Upper lobe of left lung (tissue), 6 donors: ENCODE results near the gene KCND2. TPM values are rescaled to one million over a fixed set of nuclear protein-coding genes. Genes with fewer than 3 reads are reported as not detected.

Experiments
- ATAC-seq, 2 donors: fragments of 200-7000 bp; cut with Tn5 transposase; one replicate each; pipeline ENCODE4 v1.9.1; 2022; ENCODE audit warnings: mild to moderate bottlenecking in 2 of 2, moderate library complexity in 2 of 2; ENCODE audit not compliant: low FRiP score in 2 of 2
- DNase-seq, 2 donors: peaks; one replicate each; pipeline ENCODE4 v3.0.0-alpha.2; 2019 to 2020
- H3K27ac ChIP-seq, 4 donors: fragments of 200-600 bp; sonication (generic); one replicate each; pipeline ENCODE4 v1.5.1; 2016 to 2019
- H3K27me3 ChIP-seq, 4 donors: fragments of 200-600 bp; sonication (generic); one replicate each; pipeline ENCODE4 v1.5.1; 2017 to 2019
- H3K36me3 ChIP-seq, 4 donors: fragments of 200-600 bp; sonication (generic); one replicate each; pipeline ENCODE4 v1.5.1; 2016 to 2019
- H3K4me1 ChIP-seq, 4 donors: fragments of 200-600 bp; sonication (generic); one replicate each; pipeline ENCODE4 v1.5.1; 2018 to 2019
- H3K4me3 ChIP-seq, 4 donors: fragments of 200-600 bp; sonication (generic); one replicate each; pipeline ENCODE4 v1.5.1; 2017 to 2019; ENCODE audit warnings: mild to moderate bottlenecking in 2 of 4, moderate library complexity in 1 of 4
- H3K9me3 ChIP-seq, 4 donors: fragments of 200-600 bp; sonication (generic); one replicate each; pipeline ENCODE4 v1.5.1; 2018 to 2019
- EP300 ChIP-seq, 4 donors: sonication (generic); formaldehyde crosslinking; IDR thresholded peaks; one replicate each; pipeline ENCODE4 v1.5.1; 2017; ENCODE audit warnings: antibody characterized with exemption in 4 of 4, control low read depth in 2 of 4
- POLR2A ChIP-seq, 4 donors: fragments of 450-650 bp; IDR thresholded peaks; one replicate each; pipeline ENCODE4 v1.5.1; 2016 to 2017; ENCODE audit warnings: antibody characterized with exemption in 4 of 4, mild to moderate bottlenecking in 2 of 4
- POLR2AphosphoS5 ChIP-seq, 2 donors: sonication (generic); formaldehyde crosslinking; IDR thresholded peaks; one replicate each; pipeline ENCODE4 v1.5.1; 2017; ENCODE audit warnings: antibody characterized with exemption in 2 of 2
- WGBS, 2 donors: methylation state at CpG; one replicate each; pipeline ENCODE4 v1.1.5; 2017 to 2018; 5-methylcytosine and 5-hydroxymethylcytosine counted together
- total RNA-seq, 6 donors: library from RNA; depleted of rRNA in 4 of 6; stranded (reverse); fragments of >200 nt in 4 of 6; gene quantifications; one replicate each; pipeline versions ENCODE4 v1.1.0 to v1.2.1, GENCODE V29; 2016 to 2021
- TF ChIP-seq, protein P1 (sequence below), 6 experiments: fragments of 450-650 bp in 4 of 6; fragments of 200-600 bp in 2 of 6; sonication (generic) in 2 of 6; IDR thresholded peaks; one replicate each; pipeline ENCODE4 v1.5.1; 2016 to 2019; ENCODE audit warnings: antibody characterized with exemption in 6 of 6
- donor health status: DM: no; HTN: no; CAD: no; lungs with moderate emphysema.
- donor health status: DM: no; HTN: yes; CAD: no; lungs with severe emphysema.

Gene KCND2
- total RNA-seq, 6 donors from 2014 or later: under 0.01 to 0.67 (median 0.23) TPM; not detected in 2

GRCh38 chr7:120523985-120524384 lies 251.0 kb downstream of the KCND2 start:
- no peaks in the 10 kb centered on the region for H3K27me3 ChIP-seq
- WGBS, 2 donors: 87 to 88% methylated on average over 7 of the region's 7 CpGs
- ATAC-seq (no peak), DNase-seq (no peak)
- no peak for TF ChIP-seq POLR2AphosphoS5 (IDR thresholded peaks at IDR 0.05)
- no peak overlapping the region for H3K27ac ChIP-seq
- H3K4me1 ChIP-seq: no peaks in the 10 kb centered on the region
- H3K36me3 ChIP-seq: no peaks in the 10 kb centered on the region
- H3K4me3 ChIP-seq: no peak overlapping the region
- no peaks in the 10 kb centered on the region for H3K9me3 ChIP-seq

- Histone ChIP-seq H3K4me1 (no peaks in the 10 kb centered on the region), H3K27ac (no peak overlapping the region), H3K27me3 (no peaks in the 10 kb centered on the region), H3K9me3 (no peaks in the 10 kb centered on the region), H3K4me3 (no peak overlapping the region), H3K36me3 (no peaks in the 10 kb centered on the region)
- 85% methylated on average over 5 of the region's 5 CpGs for WGBS, 2 donors
- TF ChIP-seq EP300 (IDR thresholded peaks at IDR 0.05): no peak
- TF ChIP-seq, protein P1, sequence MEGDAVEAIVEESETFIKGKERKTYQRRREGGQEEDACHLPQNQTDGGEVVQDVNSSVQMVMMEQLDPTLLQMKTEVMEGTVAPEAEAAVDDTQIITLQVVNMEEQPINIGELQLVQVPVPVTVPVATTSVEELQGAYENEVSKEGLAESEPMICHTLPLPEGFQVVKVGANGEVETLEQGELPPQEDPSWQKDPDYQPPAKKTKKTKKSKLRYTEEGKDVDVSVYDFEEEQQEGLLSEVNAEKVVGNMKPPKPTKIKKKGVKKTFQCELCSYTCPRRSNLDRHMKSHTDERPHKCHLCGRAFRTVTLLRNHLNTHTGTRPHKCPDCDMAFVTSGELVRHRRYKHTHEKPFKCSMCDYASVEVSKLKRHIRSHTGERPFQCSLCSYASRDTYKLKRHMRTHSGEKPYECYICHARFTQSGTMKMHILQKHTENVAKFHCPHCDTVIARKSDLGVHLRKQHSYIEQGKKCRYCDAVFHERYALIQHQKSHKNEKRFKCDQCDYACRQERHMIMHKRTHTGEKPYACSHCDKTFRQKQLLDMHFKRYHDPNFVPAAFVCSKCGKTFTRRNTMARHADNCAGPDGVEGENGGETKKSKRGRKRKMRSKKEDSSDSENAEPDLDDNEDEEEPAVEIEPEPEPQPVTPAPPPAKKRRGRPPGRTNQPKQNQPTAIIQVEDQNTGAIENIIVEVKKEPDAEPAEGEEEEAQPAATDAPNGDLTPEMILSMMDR (IDR thresholded peaks at IDR 0.05): no peak
- DNase-seq: no peak
- no peak for ATAC-seq
Observed at GRCh38 chr7:120526902-120527509, 254.0 kb downstream of the KCND2 start.

DNA sequence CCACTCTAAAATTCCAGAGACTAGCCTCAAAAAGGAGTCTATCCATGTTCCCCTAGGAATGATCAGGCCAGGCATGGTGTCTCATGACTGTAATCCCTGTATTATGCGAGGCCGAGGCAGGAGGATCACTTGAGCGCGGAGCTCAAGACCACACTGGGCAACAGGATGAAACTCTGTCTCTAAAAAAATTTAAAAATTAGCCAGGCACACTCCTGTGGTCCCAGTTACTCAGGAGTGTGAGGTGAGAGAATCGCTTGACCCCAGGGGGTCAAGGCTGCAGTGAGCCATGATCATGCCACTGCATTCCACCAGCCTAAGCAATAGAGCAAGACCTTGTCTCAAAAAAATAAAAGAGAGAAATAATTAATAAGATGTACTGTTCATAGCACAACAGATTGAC lies 256.8 kb downstream of the KCND2 start:
- H3K4me1 ChIP-seq: no peaks in the 10 kb centered on the region
- no peaks in the 10 kb centered on the region for H3K36me3 ChIP-seq
- TF ChIP-seq POLR2A (IDR thresholded peaks at IDR 0.05): no peak
- TF ChIP-seq POLR2AphosphoS5 (IDR thresholded peaks at IDR 0.05): no peak
- TF ChIP-seq, protein P1 (IDR thresholded peaks at IDR 0.05): no peak
- TF ChIP-seq EP300 (IDR thresholded peaks at IDR 0.05): no peak
- DNase-seq: no peak
- no peak overlapping the region for H3K27ac ChIP-seq
- ATAC-seq: no peak
- H3K9me3 ChIP-seq: no peaks in the 10 kb centered on the region
- 99 to 100% methylated on average over 5 of the region's 5 CpGs for WGBS, 2 donors
- no peaks in the 10 kb centered on the region for H3K27me3 ChIP-seq
- H3K4me3 ChIP-seq: no peak overlapping the region

- 83% methylated on average over 1 of the region's 1 CpG; no CpG with 5 or more reads in 1 of the 2 donors for WGBS, 2 donors
- no peaks in the 10 kb centered on the region for H3K4me1 ChIP-seq
- H3K9me3 ChIP-seq: no peaks in the 10 kb centered on the region
- no peaks in the 10 kb centered on the region for H3K27me3 ChIP-seq
- ATAC-seq (no peak), DNase-seq (no peak)
- H3K36me3 ChIP-seq: no peaks in the 10 kb centered on the region
- H3K4me3 ChIP-seq: no peak overlapping the region
- no peak overlapping the region for H3K27ac ChIP-seq
- TF ChIP-seq POLR2A (IDR thresholded peaks at IDR 0.05) (no peak), EP300 (IDR thresholded peaks at IDR 0.05) (no peak)
Observed at GRCh38 chr7:120538335-120538734, 265.4 kb downstream of the KCND2 start.

DNA sequence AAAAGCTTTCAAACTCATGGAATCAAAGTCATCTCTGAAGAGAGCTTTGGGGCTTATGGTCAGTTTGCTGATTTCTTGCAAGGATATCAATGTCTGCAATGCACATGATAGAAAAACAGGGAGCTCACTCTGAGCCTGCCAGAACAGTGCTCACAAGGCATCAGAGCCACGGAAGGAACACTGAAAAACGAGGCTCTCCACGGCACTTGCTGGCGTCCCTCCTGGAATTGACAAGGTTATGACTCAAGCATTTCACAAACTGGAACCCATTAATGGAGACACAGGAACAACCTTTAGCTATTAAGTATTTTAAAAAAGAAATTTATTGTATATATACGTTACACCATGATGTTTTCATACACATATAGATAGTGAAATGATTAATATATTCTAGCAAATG lies 266.3 kb downstream of the KCND2 start:
- TF ChIP-seq EP300 (IDR thresholded peaks at IDR 0.05): no peak
- TF ChIP-seq, protein P1 (IDR thresholded peaks at IDR 0.05): no peak
- no peak for TF ChIP-seq POLR2A (IDR thresholded peaks at IDR 0.05)
- no peak for TF ChIP-seq POLR2AphosphoS5 (IDR thresholded peaks at IDR 0.05)
- ATAC-seq (no peak), DNase-seq (no peak)
- Histone ChIP-seq H3K4me3 (no peak overlapping the region), H3K4me1 (no peaks in the 10 kb centered on the region), H3K36me3 (no peaks in the 10 kb centered on the region), H3K27ac (no peak overlapping the region), H3K9me3 (no peaks in the 10 kb centered on the region), H3K27me3 (no peaks in the 10 kb centered on the region)
- WGBS, 2 donors: 74 to 87% methylated on average over 5 of the region's 5 CpGs

DNA sequence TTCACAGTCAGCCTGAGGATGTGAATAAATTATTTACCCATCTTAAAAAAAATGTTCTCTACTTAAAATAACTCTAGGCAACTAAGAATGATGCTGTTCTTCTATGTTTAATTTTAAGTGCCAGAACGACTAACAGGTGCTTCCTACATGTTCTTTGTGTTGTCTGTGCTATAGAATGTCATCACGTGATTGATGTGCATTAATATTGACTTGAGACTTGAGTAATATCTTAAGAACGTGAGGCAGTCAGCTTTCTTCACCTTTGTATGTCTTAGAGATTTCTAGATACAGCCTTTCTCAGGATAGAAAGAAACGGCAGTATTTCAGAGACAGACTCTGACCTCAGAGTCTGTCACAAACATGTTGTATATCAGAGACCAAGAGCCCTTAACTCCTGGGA lies 274.6 kb downstream of the KCND2 start:
- H3K9me3 ChIP-seq: no peaks in the 10 kb centered on the region
- H3K27ac ChIP-seq: no peak overlapping the region
- 24 to 33% methylated on average over 4 of the region's 4 CpGs for WGBS, 2 donors
- no peaks in the 10 kb centered on the region for H3K27me3 ChIP-seq
- H3K36me3 ChIP-seq: no peaks in the 10 kb centered on the region
- TF ChIP-seq POLR2AphosphoS5 (IDR thresholded peaks at IDR 0.05): no peak
- TF ChIP-seq, protein P1 (IDR thresholded peaks at IDR 0.05): no peak
- no peak for TF ChIP-seq EP300 (IDR thresholded peaks at IDR 0.05)
- TF ChIP-seq POLR2A (IDR thresholded peaks at IDR 0.05): no peak
- ATAC-seq (no peak), DNase-seq (no peak)
- H3K4me1 ChIP-seq: no peaks in the 10 kb centered on the region
- no peak overlapping the region for H3K4me3 ChIP-seq
